Liver (tissue), 9 donors: ENCODE measurements around the gene ITM2C. TPM values are rescaled to one million over a fixed set of nuclear protein-coding genes. Genes with fewer than 3 reads are reported as not detected.

Source experiments
- DNase-seq: peaks from one replicate; pipeline ENCODE4 v3.0.0-alpha.2; 2017; ENCODE audit warnings: low spot score
- H3K27ac ChIP-seq, 2 donors: one replicate each; pipeline ENCODE4 v1.7.0; 2013; ENCODE audit warnings: inconsistent platforms in 2 of 2, low read length in 2 of 2, control low read depth in 1 of 2, low read depth in 1 of 2, mild to moderate bottlenecking in 1 of 2
- H3K27me3 ChIP-seq, 4 donors: one replicate each; pipeline versions ENCODE4 v1.6.1 to v1.7.0; 2013; ENCODE audit warnings: low read length in 3 of 4, inconsistent platforms in 1 of 4, mild to moderate bottlenecking in 1 of 4, moderate library complexity in 1 of 4; ENCODE audit not compliant: control insufficient read depth in 4 of 4, insufficient read depth in 4 of 4
- H3K36me3 ChIP-seq, 4 donors: one replicate each; pipeline versions ENCODE4 v1.6.1 to v1.7.0; 2013; ENCODE audit warnings: low read length in 3 of 4, mild to moderate bottlenecking in 3 of 4, low read depth in 1 of 4, moderate library complexity in 1 of 4; ENCODE audit not compliant: control insufficient read depth in 4 of 4, insufficient read depth in 3 of 4
- H3K4me1 ChIP-seq, 4 donors: one replicate each; pipeline versions ENCODE4 v1.6.1 to v1.7.0; 2013; ENCODE audit warnings: low read length in 3 of 4, mild to moderate bottlenecking in 3 of 4, moderate library complexity in 1 of 4; ENCODE audit not compliant: control insufficient read depth in 4 of 4, insufficient read depth in 4 of 4
- H3K4me3 ChIP-seq, 3 donors: one replicate each; pipeline versions ENCODE4 v1.6.1 to v1.7.0; 2013; ENCODE audit warnings: low read length in 3 of 3, control low read depth in 1 of 3, low read depth in 1 of 3, mild to moderate bottlenecking in 1 of 3
- H3K9ac ChIP-seq, 2 donors: one replicate each; pipeline ENCODE4 v1.7.0; 2013; ENCODE audit warnings: low read length in 2 of 2, mild to moderate bottlenecking in 2 of 2, moderate library complexity in 2 of 2, control low read depth in 1 of 2, low read depth in 1 of 2
- H3K9me3 ChIP-seq, 4 donors: one replicate each; pipeline versions ENCODE4 v1.6.1 to v1.7.0; 2013; ENCODE audit warnings: low read length in 3 of 4; ENCODE audit not compliant: control insufficient read depth in 4 of 4
- FOXA1 ChIP-seq: IDR thresholded peaks from 2 replicates; pipeline ENCODE4 v1.6.1; 2016; ENCODE audit warnings: antibody characterized with exemption
- FOXA2 ChIP-seq: IDR thresholded peaks from 2 replicates; pipeline ENCODE4 v1.6.1; 2016; ENCODE audit warnings: antibody characterized with exemption
- HNF4A ChIP-seq, 2 donors: conservative IDR thresholded peaks; 2 replicates each; pipeline ENCODE4 v1.6.1; 2016; ENCODE audit warnings: antibody characterized with exemption in 2 of 2, mild to moderate bottlenecking in 2 of 2
- JUND ChIP-seq, 2 donors: IDR thresholded peaks; 2 replicates each; pipeline ENCODE4 v1.6.1; 2016; ENCODE audit warnings: antibody characterized with exemption in 2 of 2
- MAX ChIP-seq: IDR thresholded peaks from 2 replicates; pipeline ENCODE4 v1.6.1; 2016; ENCODE audit warnings: antibody characterized with exemption
- NR2F2 ChIP-seq: IDR thresholded peaks from 2 replicates; pipeline ENCODE4 v1.6.1; 2016; ENCODE audit warnings: antibody characterized with exemption
- RAD21 ChIP-seq, 2 donors: IDR thresholded peaks; 2 replicates each; pipeline ENCODE4 v1.6.1; 2016; ENCODE audit warnings: antibody characterized with exemption in 2 of 2, mild to moderate bottlenecking in 2 of 2
- RXRA ChIP-seq, 2 donors: IDR thresholded peaks; 2 replicates each; pipeline ENCODE4 v1.6.1; 2017 to 2018; ENCODE audit warnings: antibody characterized with exemption in 2 of 2, mild to moderate bottlenecking in 1 of 2
- SP1 ChIP-seq: IDR thresholded peaks from 2 replicates; pipeline ENCODE4 v1.6.1; 2018; ENCODE audit warnings: antibody characterized with exemption, mild to moderate bottlenecking
- TAF1 ChIP-seq: conservative IDR thresholded peaks from 2 replicates; pipeline ENCODE4 v1.6.1; 2016; ENCODE audit warnings: antibody characterized with exemption, mild to moderate bottlenecking
- YY1 ChIP-seq: IDR thresholded peaks from 2 replicates; pipeline ENCODE4 v1.6.1; 2016; ENCODE audit warnings: antibody characterized with exemption, mild to moderate bottlenecking
- WGBS: extraction: QIAGEN DNeasy Blood & Tissue Kit; methylation state at CpG from one replicate; pipeline ENCODE4 v1.1.7; 2013; 5-methylcytosine and 5-hydroxymethylcytosine counted together
- polyA plus RNA-seq, 2 donors: library from polyadenylated mRNA; stranded (reverse) in 1 of 2; unstranded in 1 of 2; fragments of 200-250 nt in 1 of 2; fragments of >200 nt in 1 of 2; fragmentation: Nextera tagmentation in 1 of 2; extraction: Ambion mirVana in 1 of 2; gene quantifications; one replicate each; pipeline versions ENCODE4 v1.2.1 to v1.2.3, GENCODE V29; 2013 to 2015
- total RNA-seq, 2 donors: library from RNA; depleted of rRNA; stranded (reverse); fragments of >200 nt; gene quantifications; one replicate each; pipeline ENCODE4 v1.2.3, GENCODE V29; 2014
- TF ChIP-seq, protein P1 (sequence below): fragments of 150-350 bp; IDR thresholded peaks from 2 replicates; pipeline ENCODE4 v1.5.1; 2017; ENCODE audit warnings: improper control_type of control experiment, low read depth, low read length; ENCODE audit not compliant: missing input control
- TF ChIP-seq, protein P2 (sequence below): IDR thresholded peaks from 2 replicates; pipeline ENCODE4 v1.6.1; 2016; ENCODE audit warnings: antibody characterized with exemption
- TF ChIP-seq, protein P3 (sequence below): IDR thresholded peaks from 2 replicates; pipeline ENCODE4 v1.6.1; 2016; ENCODE audit warnings: antibody characterized with exemption
- donor health status: healthy.
- donor health status: healthy.
- donor health status: healthy.
- donor health status: healthy.
- donor health status: healthy.

ITM2C gene
- total and polyA plus RNA-seq, 4 donors, result 13.6 to 45.2 (median 27.6) TPM

DNA sequence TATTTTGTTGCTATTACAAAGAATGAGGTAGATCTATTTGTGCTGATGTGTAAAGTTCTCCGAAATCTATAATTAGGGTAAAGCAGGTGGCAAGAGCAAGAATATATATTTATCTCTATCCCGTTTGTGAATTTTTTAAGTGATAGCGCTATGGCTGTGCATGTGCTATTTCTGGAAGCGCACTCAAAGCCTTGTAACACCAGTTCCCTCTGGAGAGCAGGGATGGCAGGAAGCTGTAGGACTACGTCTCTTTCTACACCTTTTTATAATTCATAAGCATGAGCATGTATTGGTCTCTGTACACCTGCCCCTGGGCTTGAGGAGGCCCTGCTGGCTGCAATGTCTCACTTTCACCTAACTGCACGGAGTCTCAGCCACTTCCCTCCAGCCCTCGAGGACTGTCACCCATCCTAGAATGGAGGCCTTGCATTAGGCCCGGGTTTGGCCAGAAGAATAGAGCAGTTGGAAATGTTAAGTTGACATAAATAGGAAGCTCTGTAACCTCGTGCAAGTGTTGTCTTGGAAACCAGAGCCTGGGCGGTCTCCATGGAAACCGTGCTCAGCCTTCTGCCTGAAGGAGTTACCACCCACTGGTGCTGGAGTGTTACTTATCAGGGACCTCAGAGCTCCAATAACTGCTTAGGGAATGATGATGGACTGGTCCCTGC, 20.9 kb downstream of the ITM2C start:
- Histone ChIP-seq H3K4me3 (no peak overlapping the region), H3K27me3 (no peaks in the 10 kb centered on the region), H3K9me3 (no peaks in the 10 kb centered on the region), H3K36me3 (no peaks in the 10 kb centered on the region), H3K9ac (no peak overlapping the region), H3K4me1 (no peaks in the 10 kb centered on the region), H3K27ac (no peak overlapping the region)
- WGBS, result 76% methylated on average over 11 of the region's 11 CpGs
- DNase-seq, result no peak
- TF ChIP-seq, protein P1, sequence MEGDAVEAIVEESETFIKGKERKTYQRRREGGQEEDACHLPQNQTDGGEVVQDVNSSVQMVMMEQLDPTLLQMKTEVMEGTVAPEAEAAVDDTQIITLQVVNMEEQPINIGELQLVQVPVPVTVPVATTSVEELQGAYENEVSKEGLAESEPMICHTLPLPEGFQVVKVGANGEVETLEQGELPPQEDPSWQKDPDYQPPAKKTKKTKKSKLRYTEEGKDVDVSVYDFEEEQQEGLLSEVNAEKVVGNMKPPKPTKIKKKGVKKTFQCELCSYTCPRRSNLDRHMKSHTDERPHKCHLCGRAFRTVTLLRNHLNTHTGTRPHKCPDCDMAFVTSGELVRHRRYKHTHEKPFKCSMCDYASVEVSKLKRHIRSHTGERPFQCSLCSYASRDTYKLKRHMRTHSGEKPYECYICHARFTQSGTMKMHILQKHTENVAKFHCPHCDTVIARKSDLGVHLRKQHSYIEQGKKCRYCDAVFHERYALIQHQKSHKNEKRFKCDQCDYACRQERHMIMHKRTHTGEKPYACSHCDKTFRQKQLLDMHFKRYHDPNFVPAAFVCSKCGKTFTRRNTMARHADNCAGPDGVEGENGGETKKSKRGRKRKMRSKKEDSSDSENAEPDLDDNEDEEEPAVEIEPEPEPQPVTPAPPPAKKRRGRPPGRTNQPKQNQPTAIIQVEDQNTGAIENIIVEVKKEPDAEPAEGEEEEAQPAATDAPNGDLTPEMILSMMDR, result no peak
- no peak for TF ChIP-seq RAD21 (IDR thresholded peaks at IDR 0.05)
- no peak for TF ChIP-seq FOXA2
- no peak for TF ChIP-seq MAX
- no peak for TF ChIP-seq TAF1
- no peak for TF ChIP-seq RXRA (IDR thresholded peaks at IDR 0.05)
- TF ChIP-seq, protein P2, sequence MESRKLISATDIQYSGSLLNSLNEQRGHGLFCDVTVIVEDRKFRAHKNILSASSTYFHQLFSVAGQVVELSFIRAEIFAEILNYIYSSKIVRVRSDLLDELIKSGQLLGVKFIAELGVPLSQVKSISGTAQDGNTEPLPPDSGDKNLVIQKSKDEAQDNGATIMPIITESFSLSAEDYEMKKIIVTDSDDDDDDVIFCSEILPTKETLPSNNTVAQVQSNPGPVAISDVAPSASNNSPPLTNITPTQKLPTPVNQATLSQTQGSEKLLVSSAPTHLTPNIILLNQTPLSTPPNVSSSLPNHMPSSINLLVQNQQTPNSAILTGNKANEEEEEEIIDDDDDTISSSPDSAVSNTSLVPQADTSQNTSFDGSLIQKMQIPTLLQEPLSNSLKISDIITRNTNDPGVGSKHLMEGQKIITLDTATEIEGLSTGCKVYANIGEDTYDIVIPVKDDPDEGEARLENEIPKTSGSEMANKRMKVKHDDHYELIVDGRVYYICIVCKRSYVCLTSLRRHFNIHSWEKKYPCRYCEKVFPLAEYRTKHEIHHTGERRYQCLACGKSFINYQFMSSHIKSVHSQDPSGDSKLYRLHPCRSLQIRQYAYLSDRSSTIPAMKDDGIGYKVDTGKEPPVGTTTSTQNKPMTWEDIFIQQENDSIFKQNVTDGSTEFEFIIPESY, result no peak
- no peak for TF ChIP-seq YY1
- no peak for TF ChIP-seq FOXA1

GRCh38 chr2:230886206-230886605, 21.5 kb downstream of the ITM2C start:
- WGBS, result 79% methylated on average over 5 of the region's 5 CpGs
- Histone ChIP-seq H3K27ac (no peak overlapping the region), H3K36me3 (no peaks in the 10 kb centered on the region), H3K9ac (no peak overlapping the region), H3K4me1 (no peaks in the 10 kb centered on the region), H3K4me3 (no peak overlapping the region), H3K9me3 (no peaks in the 10 kb centered on the region), H3K27me3 (no peaks in the 10 kb centered on the region)
- no peak for DNase-seq
- TF ChIP-seq FOXA2 (no peak), NR2F2 (no peak), JUND (IDR thresholded peaks at IDR 0.05) (no peak)
- TF ChIP-seq, protein P2, result no peak

DNA sequence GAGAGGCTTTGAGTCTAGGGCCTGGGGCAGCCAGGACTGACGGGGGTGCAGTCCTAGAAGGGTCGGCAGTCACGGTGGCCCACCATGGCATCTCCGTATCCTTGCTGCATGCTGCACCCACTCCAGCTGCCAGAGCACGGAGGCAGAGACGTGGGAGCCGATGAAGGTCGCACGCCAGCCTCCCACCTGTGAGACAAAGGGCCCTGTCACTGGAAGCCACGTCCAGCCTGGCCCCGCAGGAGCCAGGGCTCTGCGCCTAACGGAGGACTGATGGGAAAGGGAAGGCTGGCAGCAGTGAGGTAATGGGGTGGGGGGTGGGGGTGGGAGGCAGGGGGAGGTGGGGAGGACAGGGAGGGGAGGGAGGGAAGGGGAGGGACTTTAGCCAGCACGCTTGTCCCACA, 21.9 kb downstream of the ITM2C start:
- DNase-seq, result no peak
- Histone ChIP-seq H3K27me3 (no peaks in the 10 kb centered on the region), H3K4me3 (no peak overlapping the region), H3K9ac (no peak overlapping the region), H3K27ac (no peak overlapping the region), H3K36me3 (no peaks in the 10 kb centered on the region), H3K9me3 (no peaks in the 10 kb centered on the region), H3K4me1 (no peaks in the 10 kb centered on the region)
- WGBS, result 83% methylated on average over 14 of the region's 14 CpGs
- TF ChIP-seq, protein P2, result no peak
- TF ChIP-seq, protein P1, result no peak
- TF ChIP-seq FOXA1 (no peak), JUND (IDR thresholded peaks at IDR 0.05) (no peak), RAD21 (IDR thresholded peaks at IDR 0.05) (no peak), YY1 (no peak), HNF4A (conservative IDR thresholded peaks at IDR 0.05) (no peak), SP1 (no peak), MAX (no peak)
- TF ChIP-seq, protein P3, sequence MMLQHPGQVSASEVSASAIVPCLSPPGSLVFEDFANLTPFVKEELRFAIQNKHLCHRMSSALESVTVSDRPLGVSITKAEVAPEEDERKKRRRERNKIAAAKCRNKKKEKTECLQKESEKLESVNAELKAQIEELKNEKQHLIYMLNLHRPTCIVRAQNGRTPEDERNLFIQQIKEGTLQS, result no peak
